IMR-90 (cell line): Measurements from ENCODE around the gene DDHD1. TPM values are rescaled to one million over a fixed set of nuclear protein-coding genes. Genes with fewer than 3 reads are reported as not detected.

Experiments used
- ATAC-seq: fragments of 200-7000 bp; cut with Tn5 transposase; 2 replicates; pipeline ENCODE4 v1.9.1; 2020; ENCODE audit warnings: low read depth, mild to moderate bottlenecking, moderate library complexity
- BruUV-seq: library from RNA; stranded (reverse); fragments of 400-500 nt; replicated peaks from 2 replicates; lab custom pipeline; 2021; lab: Mats Ljungman, UMichigan
- CTCF ChIA-PET: fragments of 300-600 bp; formaldehyde crosslinking; extraction: SDS; loops from one replicate; lab custom pipeline; 2021; ENCODE audit warnings: antibody characterized with exemption; lab: Yijun Ruan, JAX
- POLR2A ChIA-PET: fragments of 300-600 bp; sonication (Branson Sonifier 250); formaldehyde crosslinking; loops from one replicate; lab custom pipeline; 2022; ENCODE audit warnings: antibody characterized with exemption; ENCODE audit not compliant: unreplicated experiment; lab: Charles Lee
- DNase-seq: peaks from one replicate; pipeline ENCODE4 v3.0.0; 2013
- H2AFZ ChIP-seq: replicated peaks from 2 replicates; pipeline ENCODE3; 2013; ENCODE audit warnings: low read length, mild to moderate bottlenecking; ENCODE audit not compliant: poor library complexity
- H2AK5ac ChIP-seq: 2 replicates; pipeline ENCODE4 v1.6.1; 2013; ENCODE audit warnings: low read depth, low read length, inconsistent platforms
- H2AK9ac ChIP-seq: replicated peaks from 2 replicates; pipeline ENCODE3; 2013; ENCODE audit warnings: mild to moderate bottlenecking, low read depth, low read length, moderate library complexity; ENCODE audit not compliant: poor library complexity
- H2BK120ac ChIP-seq: 2 replicates; pipeline ENCODE4 v1.6.1; 2013; ENCODE audit warnings: low read depth, low read length, inconsistent platforms
- H2BK15ac ChIP-seq: 3 replicates; pipeline ENCODE4 v1.6.1; 2013; ENCODE audit warnings: low read depth, low read length, inconsistent platforms
- H2BK20ac ChIP-seq: 2 replicates; pipeline ENCODE4 v1.6.1; 2013; ENCODE audit warnings: low read depth, mild to moderate bottlenecking, inconsistent platforms, low read length, moderate library complexity
- H2BK5ac ChIP-seq: 2 replicates; pipeline ENCODE4 v1.6.1; 2013; ENCODE audit warnings: mild to moderate bottlenecking, low read depth, low read length, inconsistent platforms; ENCODE audit not compliant: poor library complexity, severe bottlenecking
- H3K14ac ChIP-seq: replicated peaks from 2 replicates; pipeline ENCODE4 v1.6.1; 2013; ENCODE audit warnings: low read depth, low read length, inconsistent platforms
- H3K18ac ChIP-seq: 2 replicates; pipeline ENCODE4 v1.6.1; 2013; ENCODE audit warnings: low read depth, low read length, control low read depth
- H3K23ac ChIP-seq: 2 replicates; pipeline ENCODE4 v1.6.1; 2013; ENCODE audit warnings: low read depth, low read length, inconsistent platforms
- H3K27ac ChIP-seq: 2 replicates; pipeline ENCODE4 v1.5.1; 2013; ENCODE audit warnings: mild to moderate bottlenecking, control low read depth, low read length; ENCODE audit not compliant: insufficient read depth
- H3K27me3 ChIP-seq: 2 replicates; pipeline ENCODE4 v1.6.1; 2013; ENCODE audit warnings: low read length; ENCODE audit not compliant: control insufficient read depth, insufficient read depth
- H3K36me3 ChIP-seq: 2 replicates; pipeline ENCODE4 v1.6.1; 2013; ENCODE audit warnings: low read length, mixed read lengths; ENCODE audit not compliant: control insufficient read depth, insufficient read depth
- H3K4ac ChIP-seq: 2 replicates; pipeline ENCODE4 v1.6.1; 2013; ENCODE audit warnings: low read depth, low read length, inconsistent platforms
- H3K4me1 ChIP-seq: 2 replicates; pipeline ENCODE4 v1.6.1; 2013; ENCODE audit warnings: low read length, mixed read lengths; ENCODE audit not compliant: control insufficient read depth, insufficient read depth
- H3K4me2 ChIP-seq: 2 replicates; pipeline ENCODE4 v1.6.1; 2013; ENCODE audit warnings: low read depth, mild to moderate bottlenecking, control low read depth, low read length, moderate library complexity
- H3K4me3 ChIP-seq: 2 replicates; pipeline ENCODE4 v1.5.1; 2013; ENCODE audit warnings: low read depth, mild to moderate bottlenecking, control low read depth, low read length, moderate library complexity; ENCODE audit not compliant: insufficient read depth
- H3K56ac ChIP-seq: 2 replicates; pipeline ENCODE4 v1.6.1; 2013; ENCODE audit warnings: low read length, inconsistent platforms; ENCODE audit not compliant: insufficient read depth; ENCODE audit errors: extremely low read depth
- H3K79me1 ChIP-seq, 2 experiments: 2 replicates each; pipeline ENCODE4 v1.6.1; 2013; ENCODE audit warnings: low read length in 2 of 2, inconsistent platforms in 1 of 2, low read depth in 1 of 2
- H3K9ac ChIP-seq: 2 replicates; pipeline ENCODE4 v1.6.1; 2013; ENCODE audit warnings: low read depth, low read length, control low read depth
- H3K9me1 ChIP-seq: 2 replicates; pipeline ENCODE4 v1.6.1; 2013; ENCODE audit warnings: low read length, inconsistent platforms; ENCODE audit not compliant: insufficient read depth
- H3K9me3 ChIP-seq: 2 replicates; pipeline ENCODE4 v1.6.1; 2013; ENCODE audit warnings: low read length; ENCODE audit not compliant: control insufficient read depth, insufficient read depth
- H4K20me1 ChIP-seq: 2 replicates; pipeline ENCODE4 v1.6.1; 2013; ENCODE audit warnings: low read length, inconsistent platforms; ENCODE audit not compliant: insufficient read depth
- H4K5ac ChIP-seq: 2 replicates; pipeline ENCODE4 v1.6.1; 2013; ENCODE audit warnings: mild to moderate bottlenecking, low read depth, low read length, control low read depth
- H4K8ac ChIP-seq, 2 experiments: 2 replicates each; pipeline ENCODE4 v1.6.1; 2013; ENCODE audit warnings: low read depth in 2 of 2, low read length in 2 of 2, control low read depth in 1 of 2, inconsistent platforms in 1 of 2
- H4K91ac ChIP-seq: 2 replicates; pipeline ENCODE4 v1.6.1; 2013; ENCODE audit warnings: low read depth, low read length, inconsistent platforms; ENCODE audit not compliant: insufficient read depth
- CEBPB ChIP-seq: IDR thresholded peaks from 2 replicates; pipeline ENCODE4 v1.6.1; 2012; ENCODE audit warnings: low read depth, low read length, improper control_type of control experiment
- CHD1 ChIP-seq: IDR thresholded peaks from 2 replicates; pipeline ENCODE4 v1.6.1; 2012; ENCODE audit warnings: low read depth, low read length, improper control_type of control experiment
- WGBS, 2 experiments: methylation state at CpG; one replicate each; pipeline versions ENCODE4 v1.1.5 to v1.1.7; 2013; ENCODE audit warnings: missing lambda C conversion rate in 2 of 2; ENCODE audit not compliant: insufficient read length in 1 of 2; ENCODE audit errors: extremely low coverage in 2 of 2; 5-methylcytosine and 5-hydroxymethylcytosine counted together
- dilution Hi-C: fragments of 300-500 bp; cut with HindIII; formaldehyde crosslinking; loops from one replicate; pipeline ENCODE4 v1.14.3; 2018; ENCODE audit warnings: low sequenced_read_pairs; ENCODE audit not compliant: unreplicated experiment
- in situ Hi-C: fragments of 300-500 bp; cut with MboI; formaldehyde crosslinking; loops from 3 replicates; pipeline ENCODE4 v1.14.3; 2019; ENCODE audit warnings: low sequenced_read_pairs, inconsistent platforms, mixed read lengths
- intact Hi-C: fragments of 100-400 bp; cut with micrococcal nuclease; formaldehyde crosslinking; loops from 2 replicates; pipeline ENCODE4 v1.10.0; 2022
- polyA plus RNA-seq, 3 experiments: library from polyadenylated mRNA; depleted of rRNA; stranded (reverse); fragments of >200 nt; gene quantifications; 2 replicates each; pipeline ENCODE4 v1.2.3, GENCODE V29; 2012; ENCODE audit warnings: low replicate concordance in 1 of 3
- total RNA-seq: library from RNA; depleted of rRNA; stranded (reverse); fragments of >200 nt; gene quantifications from 2 replicates; pipeline ENCODE4 v1.2.3, GENCODE V29; 2012
- TF ChIP-seq, protein P1 (sequence below): fragments of 150-350 bp; IDR thresholded peaks from 2 replicates; pipeline ENCODE4 v1.6.1; 2017; ENCODE audit warnings: mild to moderate bottlenecking, antibody characterized with exemption, low read length, low read depth

The DDHD1 gene
- total and polyA plus RNA-seq, 2 of the 4 experiments (the other 2 are of a cell fraction): 4.5 to 9.0 TPM

DNA sequence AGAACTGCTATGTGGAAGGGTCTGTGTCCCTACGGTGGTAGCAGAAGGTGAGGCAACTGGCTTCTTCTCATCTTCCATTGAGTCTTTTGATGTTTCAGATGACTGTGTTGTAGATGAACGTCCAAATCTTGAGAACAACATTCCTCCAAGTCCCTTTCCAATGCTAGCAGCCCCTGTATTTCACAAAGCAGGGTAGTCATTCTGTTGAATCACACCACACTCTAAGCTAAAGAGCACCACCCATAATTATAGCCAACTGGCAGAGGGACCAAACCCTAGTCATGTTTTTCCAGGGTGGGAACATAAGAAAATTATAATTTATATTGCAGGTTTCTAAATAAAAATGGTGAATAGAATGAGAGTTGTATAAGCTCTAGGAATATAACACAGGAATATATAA is 98.7 kb downstream of the DDHD1 start:
- Histone ChIP-seq H2AK5ac (peak overlapping the region; percentile 89; the same call in 1 of the 2 replicates), H4K20me1 (no peaks in the 10 kb centered on the region), H3K27me3 (no peaks in the 10 kb centered on the region), H3K27ac (peak overlapping the region; percentile 41; the same call in 1 of the 2 replicates), H2AFZ (peak overlapping the region; percentile 54), H2BK5ac (peak overlapping the region; percentile 76), H3K4me3 (no peak overlapping the region), H3K4me2 (peak overlapping the region; percentile 33; the same call in 1 of the 2 replicates), H2BK15ac (peak overlapping the region; percentile 90; the same call in 2 of the 3 replicates), H2BK20ac (peak overlapping the region; percentile 27; the same call in 1 of the 2 replicates), H3K36me3 (peaks cover 2% of the 10 kb centered on the region; the same call in 1 of the 2 replicates), H3K9ac (peak overlapping the region; percentile 40; the same call in 1 of the 2 replicates), H3K23ac (peak overlapping the region; percentile 58; the same call in 1 of the 2 replicates), H3K56ac (no peak overlapping the region), H3K9me3 (no peaks in the 10 kb centered on the region), H4K91ac (peak overlapping the region; percentile 64), H3K18ac (peak overlapping the region; percentile 81; the same call in 1 of the 2 replicates), H4K5ac (peak overlapping the region; percentile 93; the same call in 1 of the 2 replicates), H3K14ac (peak overlapping the region; percentile 23; the same call in 1 of the 2 replicates), H3K4me1 (peaks cover 3% of the 10 kb centered on the region), H3K4ac (peak overlapping the region; percentile 54; the same call in 1 of the 2 replicates), H2BK120ac (peak overlapping the region; percentile 45), H2AK9ac (no peak overlapping the region), H3K79me1 (peaks cover 0 to 4% of the 10 kb centered on the region in 2 experiments; a peak in 2 of 4 replicates), H4K8ac (peak overlapping the region in 1 of 2 experiments; percentile 62; a peak in 2 of 4 replicates), H3K9me1 (no peaks in the 10 kb centered on the region)
- in situ Hi-C loops (no loop called here), intact Hi-C loops (loop anchor here (2.0 kb wide), 1 partner anchor 106 kb away; no protein-coding TSS in a partner anchor), dilution Hi-C loops (no loop called here)
- ATAC-seq (peak; percentile 71), DNase-seq (peak; percentile 67)
- WGBS, 2 experiments: no CpG with 5 or more reads among the region's 2 CpGs
- TF ChIP-seq, protein P1, sequence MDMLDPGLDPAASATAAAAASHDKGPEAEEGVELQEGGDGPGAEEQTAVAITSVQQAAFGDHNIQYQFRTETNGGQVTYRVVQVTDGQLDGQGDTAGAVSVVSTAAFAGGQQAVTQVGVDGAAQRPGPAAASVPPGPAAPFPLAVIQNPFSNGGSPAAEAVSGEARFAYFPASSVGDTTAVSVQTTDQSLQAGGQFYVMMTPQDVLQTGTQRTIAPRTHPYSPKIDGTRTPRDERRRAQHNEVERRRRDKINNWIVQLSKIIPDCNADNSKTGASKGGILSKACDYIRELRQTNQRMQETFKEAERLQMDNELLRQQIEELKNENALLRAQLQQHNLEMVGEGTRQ: no peak
- TF ChIP-seq CEBPB (peak; percentile 54), CHD1 (no peak)
- POLR2A ChIA-PET: no interaction called here
- CTCF ChIA-PET: interaction anchor here (0.6 kb wide), 2 partner anchors 127 to 240 kb away, joined by 3 read pairs; no protein-coding TSS in a partner anchor
- no TSS peak for BruUV-seq
